H1 (cell line): ENCODE measurements around the gene ARHGAP32. TPM values are rescaled to one million over a fixed set of nuclear protein-coding genes. Genes with fewer than 3 reads are reported as not detected.

Experiments
- CTCF ChIA-PET: fragments of 300-600 bp; sonication (Branson Sonifier 250); formaldehyde crosslinking; loops from one replicate; lab custom pipeline; 2021; ENCODE audit not compliant: partially characterized antibody; lab: Charles Lee
- POLR2A ChIA-PET: fragments of 300-600 bp; sonication (Branson Sonifier 250); formaldehyde crosslinking; loops from one replicate; lab custom pipeline; 2021; ENCODE audit warnings: inconsistent platforms; ENCODE audit not compliant: partially characterized antibody; lab: Charles Lee
- DNase-seq, 2 experiments: peaks; one replicate each; pipeline versions ENCODE4 v3.0.0 to v3.0.0-alpha.2; 2010 to 2022; ENCODE audit warnings: low spot score in 2 of 2, low read depth in 1 of 2, mixed read lengths in 1 of 2
- FAIRE-seq: peaks from 2 replicates; lab custom pipeline; 2011; peaks lifted over from hg19 to GRCh38; lab: Jason Lieb, UNC
- H2AFZ ChIP-seq: 2 replicates; pipeline ENCODE4 v1.8.1; 2012; ENCODE audit warnings: low read length, inconsistent platforms
- H2AK5ac ChIP-seq: 2 replicates; pipeline ENCODE4 v1.6.1; 2013; ENCODE audit warnings: low read depth, low read length
- H2BK120ac ChIP-seq: replicated peaks from 2 replicates; pipeline ENCODE3; 2013; ENCODE audit warnings: low read depth, low read length, inconsistent platforms
- H2BK12ac ChIP-seq: 2 replicates; pipeline ENCODE4 v1.6.1; 2013; ENCODE audit warnings: low read depth, low read length
- H2BK15ac ChIP-seq: 2 replicates; pipeline ENCODE4 v1.6.1; 2013; ENCODE audit warnings: low read length
- H2BK20ac ChIP-seq: 2 replicates; pipeline ENCODE4 v1.6.1; 2013; ENCODE audit warnings: low read length
- H2BK5ac ChIP-seq: 2 replicates; pipeline ENCODE4 v1.6.1; 2013; ENCODE audit warnings: low read depth, low read length
- H3K14ac ChIP-seq: 2 replicates; pipeline ENCODE4 v1.6.1; 2013; ENCODE audit warnings: inconsistent platforms; ENCODE audit not compliant: insufficient read length
- H3K18ac ChIP-seq: 2 replicates; pipeline ENCODE4 v1.6.1; 2013; ENCODE audit warnings: low read length; ENCODE audit errors: extremely low read depth
- H3K23ac ChIP-seq: 2 replicates; pipeline ENCODE4 v1.6.1; 2013; ENCODE audit warnings: inconsistent platforms; ENCODE audit not compliant: insufficient read length
- H3K23me2 ChIP-seq: 2 replicates; pipeline ENCODE4 v1.6.1; 2013; ENCODE audit warnings: low read depth, low read length
- H3K27ac ChIP-seq: 2 replicates; pipeline ENCODE4 v1.6.1; 2011; ENCODE audit warnings: low read depth, low read length, inconsistent platforms
- H3K27me3 ChIP-seq, 4 experiments: replicated peaks in 1 of 4; 1 replicate in 1 of 4; 2 replicates in 3 of 4; pipeline versions ENCODE4 v1.6.1 to v1.8.1; 2011 to 2013; ENCODE audit warnings: low read length in 3 of 4, mild to moderate bottlenecking in 3 of 4, inconsistent platforms in 2 of 4, mixed read lengths in 2 of 4, moderate library complexity in 1 of 4; ENCODE audit not compliant: control insufficient read depth in 3 of 4, insufficient read depth in 3 of 4; ENCODE audit errors: extremely low read depth in 1 of 4
- H3K36me3 ChIP-seq, 4 experiments: 2 replicates each; pipeline versions ENCODE4 v1.6.1 to v1.8.1; 2011 to 2013; ENCODE audit warnings: mild to moderate bottlenecking in 4 of 4, low read length in 3 of 4, moderate library complexity in 2 of 4, control low read depth in 1 of 4, inconsistent platforms in 1 of 4; ENCODE audit not compliant: insufficient read depth in 4 of 4, control insufficient read depth in 2 of 4
- H3K4ac ChIP-seq: replicated peaks from 2 replicates; pipeline ENCODE3; 2013; ENCODE audit warnings: low read length, low read depth, mixed read lengths, inconsistent platforms; ENCODE audit not compliant: insufficient read length
- H3K4me1 ChIP-seq, 4 experiments: replicated peaks in 1 of 4; 1 replicate in 1 of 4; 2 replicates in 3 of 4; pipeline versions ENCODE4 v1.6.1 to v1.8.1; 2011 to 2013; ENCODE audit warnings: low read length in 3 of 4, inconsistent platforms in 2 of 4, mixed read lengths in 1 of 4; ENCODE audit not compliant: insufficient read depth in 4 of 4, control insufficient read depth in 3 of 4
- H3K4me2 ChIP-seq, 2 experiments: 2 replicates each; pipeline versions ENCODE4 v1.6.1 to v1.8.1; 2011 to 2013; ENCODE audit warnings: low read depth in 2 of 2, low read length in 2 of 2, control low read depth in 1 of 2, inconsistent platforms in 1 of 2, mild to moderate bottlenecking in 1 of 2; ENCODE audit not compliant: insufficient read depth in 1 of 2
- H3K4me3 ChIP-seq, 4 experiments: fragments of 200-600, 300-600 bp in 1 of 4; sonication (generic), shearing (Covaris generic), sonication (Bioruptor Twin) in 1 of 4; 2 replicates each; pipeline versions ENCODE4 v1.5.1 to v1.8.1; 2011 to 2016; ENCODE audit warnings: low read length in 4 of 4, low read depth in 3 of 4, control low read depth in 2 of 4, inconsistent platforms in 2 of 4, mild to moderate bottlenecking in 2 of 4, mixed read lengths in 1 of 4, moderate library complexity in 1 of 4; ENCODE audit not compliant: insufficient read depth in 2 of 4; ENCODE audit errors: extremely low read depth in 1 of 4
- H3K56ac ChIP-seq: replicated peaks from 2 replicates; pipeline ENCODE3; 2013; ENCODE audit warnings: low read depth, mild to moderate bottlenecking, mixed read lengths, low read length, inconsistent platforms; ENCODE audit not compliant: insufficient read length
- H3K79me1 ChIP-seq: 2 replicates; pipeline ENCODE4 v1.6.1; 2013; ENCODE audit warnings: low read depth, low read length, control low read depth
- H3K79me2 ChIP-seq, 2 experiments: 2 replicates each; pipeline versions ENCODE4 v1.6.1 to v1.8.1; 2012 to 2013; ENCODE audit warnings: low read length in 2 of 2, mild to moderate bottlenecking in 2 of 2, inconsistent platforms in 1 of 2; ENCODE audit not compliant: insufficient read depth in 2 of 2, control insufficient read depth in 1 of 2
- H3K9ac ChIP-seq, 4 experiments: replicated peaks in 1 of 4; 1 replicate in 1 of 4; 2 replicates in 3 of 4; pipeline versions ENCODE4 v1.6.1 to v1.8.1; 2011 to 2013; ENCODE audit warnings: low read depth in 3 of 4, low read length in 3 of 4, control low read depth in 2 of 4, mild to moderate bottlenecking in 2 of 4, moderate library complexity in 2 of 4, inconsistent platforms in 1 of 4; ENCODE audit errors: extremely low read depth in 1 of 4
- H3K9me3 ChIP-seq, 2 experiments: 2 replicates each; pipeline versions ENCODE4 v1.6.1 to v1.8.1; 2012 to 2013; ENCODE audit warnings: mild to moderate bottlenecking in 2 of 2, moderate library complexity in 2 of 2, control low read depth in 1 of 2, inconsistent platforms in 1 of 2, low read depth in 1 of 2, low read length in 1 of 2, mixed read lengths in 1 of 2; ENCODE audit not compliant: insufficient read depth in 2 of 2
- H4K20me1 ChIP-seq, 2 experiments: replicated peaks in 1 of 2; 2 replicates each; pipeline versions ENCODE3 to v1.8.1; 2011 to 2013; ENCODE audit warnings: inconsistent platforms in 2 of 2, low read length in 2 of 2, mild to moderate bottlenecking in 1 of 2; ENCODE audit not compliant: insufficient read depth in 2 of 2, control insufficient read depth in 1 of 2
- H4K5ac ChIP-seq: 2 replicates; pipeline ENCODE4 v1.6.1; 2013; ENCODE audit warnings: low read length, low read depth, mixed read lengths, inconsistent platforms; ENCODE audit not compliant: insufficient read length
- H4K8ac ChIP-seq: 2 replicates; pipeline ENCODE4 v1.8.0; 2013; ENCODE audit warnings: mild to moderate bottlenecking, moderate library complexity, low read length, inconsistent platforms; ENCODE audit not compliant: insufficient read depth; ENCODE audit errors: extremely low read depth
- H4K91ac ChIP-seq: replicated peaks from 2 replicates; pipeline ENCODE3; 2013; ENCODE audit warnings: low read length, mixed read lengths, inconsistent platforms; ENCODE audit not compliant: insufficient read length
- ASH2L ChIP-seq: fragments of 200-600, 300-600 bp; sonication (generic); IDR thresholded peaks from one replicate; pipeline ENCODE4 v1.7.1; 2017; ENCODE audit warnings: low read length
- BCL11A ChIP-seq, 2 experiments: IDR thresholded peaks; one replicate each; pipeline ENCODE4 v1.6.1; 2011; ENCODE audit warnings: low read depth in 2 of 2, low read length in 2 of 2, mild to moderate bottlenecking in 2 of 2
- CHD2 ChIP-seq: IDR thresholded peaks from 2 replicates; pipeline ENCODE4 v1.6.1; 2012; ENCODE audit warnings: low read length, improper control_type of control experiment
- CREB1 ChIP-seq: IDR thresholded peaks from 2 replicates; pipeline ENCODE4 v1.6.1; 2012; ENCODE audit warnings: inconsistent platforms
- JUN ChIP-seq: IDR thresholded peaks from 2 replicates; pipeline ENCODE4 v1.6.1; 2011; ENCODE audit warnings: low read depth, mild to moderate bottlenecking, improper control_type of control experiment, low read length
- MAFK ChIP-seq: IDR thresholded peaks from 2 replicates; pipeline ENCODE4 v1.6.1; 2012; ENCODE audit warnings: low read depth, mild to moderate bottlenecking, improper control_type of control experiment, low read length
- POLR2A ChIP-seq, 2 experiments: IDR thresholded peaks; 1 replicate in 1 of 2; 2 replicates in 1 of 2; pipeline ENCODE4 v1.6.1; 2011; ENCODE audit warnings: low read depth in 2 of 2, low read length in 2 of 2, mild to moderate bottlenecking in 2 of 2; ENCODE audit errors: control extremely low read depth in 1 of 2
- RNF2 ChIP-seq: fragments of 200-900, 300-1000 bp; sonication (generic); IDR thresholded peaks from 2 replicates; pipeline ENCODE4 v1.7.1; 2016; ENCODE audit warnings: borderline replicate concordance, low read depth, mild to moderate bottlenecking, antibody characterized with exemption, low read length; ENCODE audit not compliant: poor library complexity, severe bottlenecking; ENCODE audit errors: missing control alignments
- SUZ12 ChIP-seq: fragments of 200-600 bp; sonication (generic); IDR thresholded peaks from 2 replicates; pipeline ENCODE4 v1.6.1; 2012; ENCODE audit warnings: mild to moderate bottlenecking, inconsistent platforms, low read length, moderate library complexity, mixed read lengths
- USF2 ChIP-seq: IDR thresholded peaks from 2 replicates; pipeline ENCODE4 v1.6.1; 2011; ENCODE audit warnings: low read length, improper control_type of control experiment
- WGBS, 2 experiments: shearing (Covaris generic) in 1 of 2; methylation state at CpG; one replicate each; pipeline versions ENCODE4 v1.1.6 to v1.1.7; 2013 to 2015; ENCODE audit warnings: low lambda C conversion rate in 2 of 2, mixed read lengths in 2 of 2, inconsistent platforms in 1 of 2, low coverage in 1 of 2, missing lambda C conversion rate in 1 of 2; ENCODE audit not compliant: insufficient replicate concordance in 2 of 2, insufficient coverage in 1 of 2, insufficient read length in 1 of 2; ENCODE audit errors: extremely low coverage in 1 of 2, missing lambda C conversion rate in 1 of 2; 5-methylcytosine and 5-hydroxymethylcytosine counted together
- polyA plus RNA-seq, 7 experiments: library from polyadenylated mRNA; depleted of rRNA in 3 of 7; stranded (reverse) in 5 of 7; unstranded in 2 of 7; fragments of >200 nt in 5 of 7; fragments of 200-250 nt in 2 of 7; gene quantifications; 1 replicate in 5 of 7; 2 replicates in 1 of 7; 4 replicates in 1 of 7; pipeline versions ENCODE4 v1.2.1 to v1.2.3, GENCODE V29; 2011 to 2013; ENCODE audit warnings: missing spikeins in 2 of 7, mixed read lengths in 2 of 7
- total RNA-seq: library from RNA; stranded (reverse); fragmentation: NEBNext Ultra II Directional; extraction: Animal tissue kit (Norgen Biotek cat#: 25700); gene quantifications from 2 replicates; pipeline ENCODE4 v1.2.1, GENCODE V29; 2021

The ARHGAP32 gene
- total and polyA plus RNA-seq, 2 of the 8 experiments (the other 6 are each of a cell fraction or from before 2014, with no cell fraction given) = 13.7 to 30.0 TPM

- H3K4me1 ChIP-seq = no peaks in the 10 kb centered on the region
- no peak overlapping the region for H4K91ac ChIP-seq
- H3K23me2 ChIP-seq = no peaks in the 10 kb centered on the region
- no peak overlapping the region for H4K5ac ChIP-seq
- H2BK120ac ChIP-seq = no peak overlapping the region
- 86% methylated on average over 2 of the region's 2 CpGs; no CpG with 5 or more reads in 1 of the 2 experiments for WGBS, 2 experiments
- POLR2A ChIA-PET = no interaction called here
- H3K9me3 ChIP-seq = peaks cover 0 to 3% of the 10 kb centered on the region in 2 experiments; a peak in 1 of 4 replicates
- no peak overlapping the region for H4K8ac ChIP-seq
- H3K4me3 ChIP-seq = no peak overlapping the region
- no peak overlapping the region for H3K4ac ChIP-seq
- H3K27ac ChIP-seq = no peak overlapping the region
- no peak overlapping the region for H3K56ac ChIP-seq
- no peak overlapping the region for H2AK5ac ChIP-seq
- no peak for DNase-seq
- H2BK5ac ChIP-seq = no peak overlapping the region
- no peak overlapping the region for H2AFZ ChIP-seq
- H3K79me1 ChIP-seq = no peaks in the 10 kb centered on the region
- no peaks in the 10 kb centered on the region; a peak in 2 of 8 replicates for H3K36me3 ChIP-seq
- no peak overlapping the region for H3K14ac ChIP-seq
- CTCF ChIA-PET = interaction anchor here (0.6 kb wide), 2 partner anchors 102 to 151 kb away, joined by 3 to 4 read pairs; no protein-coding TSS in a partner anchor
- no peaks in the 10 kb centered on the region for H3K27me3 ChIP-seq
- TF ChIP-seq USF2 = no peak
- no peak for TF ChIP-seq BCL11A (IDR thresholded peaks at IDR 0.05; ENCODE audit: low read depth in 2 of 2, low read length in 2 of 2)
- no peak for TF ChIP-seq CHD2
- no peak for TF ChIP-seq JUN
- no peak for TF ChIP-seq ASH2L
- no peak for TF ChIP-seq POLR2A (IDR thresholded peaks at IDR 0.05; ENCODE audit: control extremely low read depth in 1 of 2, low read depth in 2 of 2, low read length in 2 of 2)
- no peak for TF ChIP-seq MAFK
- no peak for TF ChIP-seq RNF2
- no peak for TF ChIP-seq SUZ12
- TF ChIP-seq CREB1 = no peak
- H3K18ac ChIP-seq = no peak overlapping the region
- no peak for FAIRE-seq
- no peaks in the 10 kb centered on the region for H3K79me2 ChIP-seq
- H2BK15ac ChIP-seq = no peak overlapping the region
- H2BK12ac ChIP-seq = no peak overlapping the region
- H3K4me2 ChIP-seq = no peak overlapping the region
- no peaks in the 10 kb centered on the region for H4K20me1 ChIP-seq
- H2BK20ac ChIP-seq = no peak overlapping the region
- H3K9ac ChIP-seq = no peak overlapping the region
- H3K23ac ChIP-seq = no peak overlapping the region
These were observed 156.9 kb downstream of the ARHGAP32 start for GRCh38 chr11:129035244-129035643.
